ENCODE measurements around the gene GALNT16.

GALNT16 gene

GRCh38 chr14:69235708-69236107 lies 24.2 kb upstream of the GALNT16 start:
- TF ChIP-seq CTCF (IDR thresholded peaks at IDR 0.05): no peak

- no peak for TF ChIP-seq CTCF (IDR thresholded peaks at IDR 0.05)
Measured at GRCh38 chr14:69237142-69237541, 22.8 kb upstream of the GALNT16 start.

- TF ChIP-seq CTCF (IDR thresholded peaks at IDR 0.05): no peak
Measured at GRCh38 chr14:69237584-69237983, 22.4 kb upstream of the GALNT16 start.

- no peak for TF ChIP-seq CTCF (IDR thresholded peaks at IDR 0.05)
Measured at GRCh38 chr14:69238883-69239282, 21.1 kb upstream of the GALNT16 start.

GRCh38 chr14:69240527-69241173 lies 19.3 kb upstream of the GALNT16 start:
- TF ChIP-seq CTCF (IDR thresholded peaks at IDR 0.05): no peak

- TF ChIP-seq CTCF (IDR thresholded peaks at IDR 0.05): no peak
Measured at GRCh38 chr14:69241577-69241976, 18.4 kb upstream of the GALNT16 start.

- peak; percentile 83 for TF ChIP-seq CTCF (IDR thresholded peaks at IDR 0.05)
Measured at GRCh38 chr14:69242311-69243224, 17.4 kb upstream of the GALNT16 start.
